Measurements from ENCODE around the gene C1orf116.

- TF ChIP-seq CTCF (IDR thresholded peaks at IDR 0.05) (no peak), POLR2A (IDR thresholded peaks at IDR 0.05) (no peak)
These were observed 29.5 kb upstream of the C1orf116 start for GRCh38 chr1:207062058-207062457.
